ENCODE measurements around the gene IRGQ.

The IRGQ gene

GRCh38 chr19:43599635-43600295 is 3.8 kb upstream of the IRGQ start:
- TF ChIP-seq CTCF (conservative IDR thresholded peaks at IDR 0.05; ENCODE audit: control insufficient read depth, insufficient read depth, low read depth, low read length): no peak
- no peak for DNase-seq (ENCODE audit: low read depth)
- H3K4me3 ChIP-seq (ENCODE audit: control insufficient read depth, low read depth, low read length): no peak overlapping the region

GRCh38 chr19:43598445-43599240 is 2.7 kb upstream of the IRGQ start:
- DNase-seq (ENCODE audit: low read depth): no peak
- no peak overlapping the region for H3K4me3 ChIP-seq (ENCODE audit: control insufficient read depth, low read depth, low read length)
- no peak for TF ChIP-seq CTCF (conservative IDR thresholded peaks at IDR 0.05; ENCODE audit: control insufficient read depth, insufficient read depth, low read depth, low read length)

GRCh38 chr19:43597876-43598275 is 1.9 kb upstream of the IRGQ start:
- no peak for DNase-seq (ENCODE audit: low read depth)
- peak overlapping the region; percentile 86 for H3K4me3 ChIP-seq (ENCODE audit: control insufficient read depth, low read depth, low read length)
- TF ChIP-seq CTCF (conservative IDR thresholded peaks at IDR 0.05; ENCODE audit: control insufficient read depth, insufficient read depth, low read depth, low read length): no peak

GRCh38 chr19:43596842-43597461 is 1.0 kb upstream of the IRGQ start:
- no peak for DNase-seq (ENCODE audit: low read depth)
- no peak for TF ChIP-seq CTCF (conservative IDR thresholded peaks at IDR 0.05; ENCODE audit: control insufficient read depth, insufficient read depth, low read depth, low read length)

GRCh38 chr19:43595605-43595998 is 332 bp downstream of the IRGQ start:
- TF ChIP-seq CTCF (conservative IDR thresholded peaks at IDR 0.05; ENCODE audit: control insufficient read depth, insufficient read depth, low read depth, low read length): no peak
- no peak for DNase-seq (ENCODE audit: low read depth)
- H3K4me3 ChIP-seq (ENCODE audit: control insufficient read depth, low read depth, low read length): peak overlapping the region; percentile 84

More at GRCh38 chr19:43596842-43597461, 1.0 kb upstream of the IRGQ start:
- H3K4me3 ChIP-seq (ENCODE audit: control insufficient read depth, low read depth, low read length): peak overlapping the region; percentile 86

- peak; percentile 71 for TF ChIP-seq CTCF (conservative IDR thresholded peaks at IDR 0.05; ENCODE audit: control insufficient read depth, insufficient read depth, low read depth, low read length)
- peak; percentile 65 for DNase-seq (ENCODE audit: low read depth)
- peak overlapping the region; percentile 84 for H3K4me3 ChIP-seq (ENCODE audit: control insufficient read depth, low read depth, low read length)
Measured at GRCh38 chr19:43594710-43595604, 977 bp downstream of the IRGQ start.

Measured in fibroblast of mammary gland (primary cell).